CD14-positive monocyte (primary cell): Measurements from ENCODE around the gene PRM3. TPM values are rescaled to one million over a fixed set of nuclear protein-coding genes. Genes with fewer than 3 reads are reported as not detected.
A peak's percentile ranks its signal among the peaks of the same experiment; 100 is the strongest.

Source experiments
- DNase-seq, 3 donors: peaks; one replicate each; pipeline ENCODE4 v3.0.0-alpha.2; 2011 to 2022
- H2AFZ ChIP-seq: 2 replicates; pipeline ENCODE4 v1.6.0; 2012; ENCODE audit warnings: mild to moderate bottlenecking, low read depth, low read length, inconsistent platforms; ENCODE audit not compliant: insufficient read depth, poor library complexity, severe bottlenecking
- H3K27ac ChIP-seq, 2 donors: 1 replicate in 1 of 2; 2 replicates in 1 of 2; pipeline ENCODE4 v1.5.1; 2012 to 2013; ENCODE audit warnings: low read length in 2 of 2, control low read depth in 1 of 2, inconsistent platforms in 1 of 2, low read depth in 1 of 2, mild to moderate bottlenecking in 1 of 2
- H3K27me3 ChIP-seq, 2 donors: one replicate each; pipeline versions ENCODE4 v1.6.0 to v1.6.1; 2011 to 2013; ENCODE audit warnings: low read length in 2 of 2; ENCODE audit not compliant: control insufficient read depth in 2 of 2, insufficient read depth in 2 of 2
- H3K36me3 ChIP-seq, 2 donors: replicated peaks in 1 of 2; 1 replicate in 1 of 2; 2 replicates in 1 of 2; pipeline versions ENCODE4 v1.5.1 to v1.6.1; 2012 to 2013; ENCODE audit warnings: low read length in 2 of 2, control low read depth in 1 of 2, inconsistent platforms in 1 of 2, mild to moderate bottlenecking in 1 of 2; ENCODE audit not compliant: insufficient read depth in 2 of 2, control insufficient read depth in 1 of 2
- H3K4me1 ChIP-seq, 2 donors: 1 replicate in 1 of 2; 2 replicates in 1 of 2; pipeline versions ENCODE4 v1.5.1 to v1.6.1; 2012 to 2013; ENCODE audit warnings: low read length in 2 of 2, control low read depth in 1 of 2, inconsistent platforms in 1 of 2, mild to moderate bottlenecking in 1 of 2, moderate library complexity in 1 of 2; ENCODE audit not compliant: insufficient read depth in 2 of 2, control insufficient read depth in 1 of 2
- H3K4me2 ChIP-seq: replicated peaks from 2 replicates; pipeline ENCODE3; 2012; ENCODE audit warnings: low read length, moderate library complexity, mild to moderate bottlenecking; ENCODE audit not compliant: poor library complexity, severe bottlenecking; ENCODE audit errors: extremely low read depth
- H3K4me3 ChIP-seq, 3 experiments: fragments of 200-600 bp in 1 of 3; sonication (generic) in 1 of 3; replicated peaks in 1 of 3; 1 replicate in 2 of 3; 2 replicates in 1 of 3; pipeline ENCODE4 v1.5.1; 2011 to 2013; ENCODE audit warnings: low read length in 3 of 3, mild to moderate bottlenecking in 3 of 3, control low read depth in 2 of 3, low read depth in 2 of 3, inconsistent platforms in 1 of 3, moderate library complexity in 1 of 3
- H3K79me2 ChIP-seq: 2 replicates; pipeline ENCODE4 v1.6.0; 2012; ENCODE audit warnings: mild to moderate bottlenecking, control low read depth, inconsistent platforms, low read length, moderate library complexity; ENCODE audit not compliant: insufficient read depth
- H3K9ac ChIP-seq: 2 replicates; pipeline ENCODE4 v1.6.0; 2017; ENCODE audit warnings: low read length, mild to moderate bottlenecking; ENCODE audit not compliant: insufficient read depth, poor library complexity, severe bottlenecking
- H3K9me3 ChIP-seq, 2 donors: replicated peaks in 1 of 2; 1 replicate in 1 of 2; 2 replicates in 1 of 2; pipeline versions ENCODE4 v1.5.1 to v1.6.1; 2012 to 2013; ENCODE audit warnings: low read length in 2 of 2, control low read depth in 1 of 2; ENCODE audit not compliant: control insufficient read depth in 1 of 2, insufficient read depth in 1 of 2
- H4K20me1 ChIP-seq: 2 replicates; pipeline ENCODE4 v1.6.0; 2012; ENCODE audit warnings: mild to moderate bottlenecking, low read length, control low read depth, moderate library complexity; ENCODE audit not compliant: insufficient read depth
- H3K27ac Mint-ChIP-seq, 7 donors: one replicate each; pipeline ENCODE4 v1.8.0; 2020; ENCODE audit warnings: mild to moderate bottlenecking in 7 of 7, mixed read lengths in 7 of 7, moderate library complexity in 6 of 7, inconsistent platforms in 2 of 7
- H3K27me3 Mint-ChIP-seq, 3 donors: one replicate each; pipeline ENCODE4 v1.8.0; 2021 to 2022; ENCODE audit warnings: low read depth in 3 of 3, mild to moderate bottlenecking in 3 of 3, mixed read lengths in 3 of 3, moderate library complexity in 3 of 3, inconsistent platforms in 1 of 3
- H3K36me3 Mint-ChIP-seq, 2 donors: one replicate each; pipeline ENCODE4 v1.8.0; 2020; ENCODE audit warnings: mixed read lengths in 2 of 2, inconsistent platforms in 1 of 2, mild to moderate bottlenecking in 1 of 2
- H3K4me1 Mint-ChIP-seq: one replicate; pipeline ENCODE4 v1.8.0; 2020; ENCODE audit warnings: mild to moderate bottlenecking, mixed read lengths
- H3K4me3 Mint-ChIP-seq, 2 donors: one replicate each; pipeline ENCODE4 v1.8.0; 2020; ENCODE audit warnings: mild to moderate bottlenecking in 2 of 2, mixed read lengths in 2 of 2, moderate library complexity in 1 of 2
- H3K9me3 Mint-ChIP-seq, 7 donors: one replicate each; pipeline ENCODE4 v1.8.0; 2020 to 2022; ENCODE audit warnings: mixed read lengths in 7 of 7, mild to moderate bottlenecking in 6 of 7, moderate library complexity in 6 of 7, inconsistent platforms in 2 of 7
- CTCF ChIP-seq: fragments of 200-600 bp; IDR thresholded peaks from one replicate; pipeline ENCODE4 v1.8.0; 2022; ENCODE audit warnings: antibody characterized with exemption, mild to moderate bottlenecking
- WGBS: methylation state at CpG from one replicate; pipeline ENCODE4 v1.1.5; 2013; ENCODE audit warnings: missing lambda C conversion rate; ENCODE audit not compliant: insufficient coverage; 5-methylcytosine and 5-hydroxymethylcytosine counted together
- intact Hi-C, 2 donors: fragments of 100-400 bp; cut with micrococcal nuclease; formaldehyde crosslinking; loops; one replicate each; pipeline versions ENCODE4 v1.15.0 to v1.15.1; 2023
- polyA plus RNA-seq, 3 donors: library from polyadenylated mRNA; depleted of rRNA in 1 of 3; unstranded in 2 of 3; stranded (reverse) in 1 of 3; fragments of 300-500 nt in 2 of 3; fragments of >200 nt in 1 of 3; fragmentation: Illumina TruSeq in 2 of 3; gene quantifications; 1 replicate in 2 of 3; 2 replicates in 1 of 3; pipeline ENCODE4 v1.2.3, GENCODE V29; 2012 to 2021

PRM3 gene
- polyA plus RNA-seq, 3 donors: not detected

- H4K20me1 ChIP-seq: no peaks in the 10 kb centered on the region
- peak overlapping the region; percentile 55 to 88 (median 86) for H3K27ac Mint-ChIP-seq
- TF ChIP-seq CTCF: no peak
- peaks cover 67% of the 10 kb centered on the region for H3K4me1 Mint-ChIP-seq
- H3K4me1 ChIP-seq: peaks cover 71 to 74% of the 10 kb centered on the region in 2 donors
- WGBS: 24% methylated on average over 5 of the region's 7 CpGs
- no peak overlapping the region for H3K9ac ChIP-seq
- no peaks in the 10 kb centered on the region for H3K36me3 ChIP-seq
- peak overlapping the region; percentile 55 for H3K4me2 ChIP-seq
- H2AFZ ChIP-seq: no peak overlapping the region
- no peaks in the 10 kb centered on the region for H3K27me3 ChIP-seq
- peaks cover 0 to 2% of the 10 kb centered on the region in 2 donors for H3K36me3 Mint-ChIP-seq
- peak overlapping the region; percentile 22 to 65 for H3K27ac ChIP-seq
- no peaks in the 10 kb centered on the region for H3K9me3 ChIP-seq
- intact Hi-C loops: no loop called here
- peak; percentile 77 to 83 (median 83) for DNase-seq
- peak overlapping the region; percentile 44 to 56 for H3K4me3 Mint-ChIP-seq
- peaks cover 0 to 12% (median 7%) of the 10 kb centered on the region in 3 donors for H3K27me3 Mint-ChIP-seq
- H3K9me3 Mint-ChIP-seq: peaks cover 0 to 2% (median 0%) of the 10 kb centered on the region in 7 donors
- peak overlapping the region in 1 of 3 experiments; percentile 46 for H3K4me3 ChIP-seq
- no peaks in the 10 kb centered on the region for H3K79me2 ChIP-seq
These were observed 33.7 kb upstream of the PRM3 start for GRCh38 chr16:11306997-11307638.

GRCh38 chr16:11306381-11306780 is 33.0 kb upstream of the PRM3 start:
- Histone ChIP-seq H3K4me1 (peaks cover 66 to 68% of the 10 kb centered on the region in 2 donors), H3K9me3 (no peaks in the 10 kb centered on the region), H3K4me3 (no peak overlapping the region), H3K27me3 (no peaks in the 10 kb centered on the region), H3K79me2 (no peaks in the 10 kb centered on the region), H3K4me2 (no peak overlapping the region), H3K9ac (no peak overlapping the region), H3K27ac (peak overlapping the region in 1 of 2 donors; percentile 65), H2AFZ (no peak overlapping the region), H3K36me3 (no peaks in the 10 kb centered on the region), H4K20me1 (no peaks in the 10 kb centered on the region)
- Mint-ChIP-seq H3K4me1 (peaks cover 62% of the 10 kb centered on the region), H3K4me3 (no peak overlapping the region), H3K9me3 (peaks cover 0 to 2% (median 0%) of the 10 kb centered on the region in 7 donors), H3K27me3 (peaks cover 0 to 12% (median 7%) of the 10 kb centered on the region in 3 donors), H3K36me3 (peaks cover 0 to 2% of the 10 kb centered on the region in 2 donors), H3K27ac (peak overlapping the region in 3 of 7 donors; percentile 86 to 88 (median 88))
- intact Hi-C loops: no loop called here
- no peak for TF ChIP-seq CTCF
- 88% methylated on average over 3 of the region's 8 CpGs for WGBS
- DNase-seq: no peak
